Activated CD8-positive, alpha-beta memory T cell treated with anti-CD3 and anti-CD28 coated beads, Interleukin-2, amount 50 U/mL, for 24 hours (primary cell): Measurements from ENCODE around the gene CNGA4.

Source experiments
- DNase-seq: peaks from one replicate; pipeline ENCODE4 v3.0.0-alpha.2; 2020; ENCODE audit errors: extremely low read depth

CNGA4 gene, protein sequence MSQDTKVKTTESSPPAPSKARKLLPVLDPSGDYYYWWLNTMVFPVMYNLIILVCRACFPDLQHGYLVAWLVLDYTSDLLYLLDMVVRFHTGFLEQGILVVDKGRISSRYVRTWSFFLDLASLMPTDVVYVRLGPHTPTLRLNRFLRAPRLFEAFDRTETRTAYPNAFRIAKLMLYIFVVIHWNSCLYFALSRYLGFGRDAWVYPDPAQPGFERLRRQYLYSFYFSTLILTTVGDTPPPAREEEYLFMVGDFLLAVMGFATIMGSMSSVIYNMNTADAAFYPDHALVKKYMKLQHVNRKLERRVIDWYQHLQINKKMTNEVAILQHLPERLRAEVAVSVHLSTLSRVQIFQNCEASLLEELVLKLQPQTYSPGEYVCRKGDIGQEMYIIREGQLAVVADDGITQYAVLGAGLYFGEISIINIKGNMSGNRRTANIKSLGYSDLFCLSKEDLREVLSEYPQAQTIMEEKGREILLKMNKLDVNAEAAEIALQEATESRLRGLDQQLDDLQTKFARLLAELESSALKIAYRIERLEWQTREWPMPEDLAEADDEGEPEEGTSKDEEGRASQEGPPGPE

DNA sequence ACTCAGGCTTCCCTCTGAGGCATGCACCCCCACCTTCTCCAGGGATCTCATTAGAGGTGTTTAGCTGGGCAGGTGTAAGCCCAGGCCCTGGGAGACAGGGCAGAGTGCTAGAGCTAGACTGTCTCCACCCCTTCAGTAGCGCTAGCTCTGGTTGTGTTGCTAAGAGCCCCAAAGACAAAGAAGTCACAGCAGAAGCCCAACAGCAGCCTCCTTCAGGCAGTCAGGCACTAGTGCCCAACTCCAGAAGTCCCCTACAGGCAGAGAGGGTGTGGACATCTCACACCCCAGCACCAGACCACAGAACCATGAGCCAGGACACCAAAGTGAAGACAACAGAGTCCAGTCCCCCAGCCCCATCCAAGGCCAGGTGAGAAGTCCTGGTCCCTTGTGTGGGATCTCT lies at the start of gene CNGA4:
CNGA4 (plus strand) TSS at position 188 of the 400 bp plus-strand sequence; CDS start at position 306, 118 bp downstream.
- no peak for DNase-seq

DNA sequence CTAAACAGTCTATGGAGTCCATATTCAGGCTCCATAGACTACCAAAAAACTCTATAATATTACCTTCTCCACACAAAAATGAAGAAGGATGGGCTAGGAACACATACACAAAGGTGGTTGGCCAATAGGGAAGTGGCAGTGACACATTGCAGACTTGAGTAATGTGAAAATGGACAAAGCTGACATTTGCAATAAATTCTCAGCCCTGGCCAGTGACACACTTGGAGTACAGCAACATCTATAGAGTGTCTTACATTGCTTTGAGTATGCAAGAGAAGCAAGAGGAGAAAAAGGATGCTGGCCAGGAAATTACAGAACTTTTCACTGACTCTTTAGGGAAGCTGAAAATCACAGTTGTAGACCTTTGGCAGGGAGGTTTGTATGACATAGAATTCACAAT lies 47.1 kb upstream of the CNGA4 start:
- DNase-seq = no peak

DNA sequence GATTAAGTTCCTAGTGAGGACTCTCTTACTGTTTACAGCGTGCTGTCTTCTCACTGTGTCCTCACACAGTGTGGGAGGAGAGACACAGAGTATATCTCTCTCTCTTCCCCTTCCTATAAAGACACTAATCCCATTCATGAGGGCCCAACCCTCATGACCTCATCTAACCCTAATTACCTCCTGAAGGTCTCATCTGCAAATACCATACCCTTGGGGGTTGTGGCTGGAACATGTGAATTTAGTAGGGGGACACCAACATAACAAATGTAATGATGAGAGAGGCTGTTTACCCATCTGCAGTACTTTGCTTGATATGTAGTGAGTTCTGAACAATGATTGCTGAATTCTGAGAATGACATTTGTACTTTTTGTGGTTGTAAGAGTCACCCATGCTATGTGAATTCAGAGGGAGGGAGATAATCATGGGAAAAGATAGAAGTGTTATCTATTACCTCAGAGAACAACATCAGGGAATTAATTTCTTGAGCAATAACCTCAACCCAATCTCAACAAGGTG lies 44.8 kb upstream of the CNGA4 start:
- no peak for DNase-seq

DNA sequence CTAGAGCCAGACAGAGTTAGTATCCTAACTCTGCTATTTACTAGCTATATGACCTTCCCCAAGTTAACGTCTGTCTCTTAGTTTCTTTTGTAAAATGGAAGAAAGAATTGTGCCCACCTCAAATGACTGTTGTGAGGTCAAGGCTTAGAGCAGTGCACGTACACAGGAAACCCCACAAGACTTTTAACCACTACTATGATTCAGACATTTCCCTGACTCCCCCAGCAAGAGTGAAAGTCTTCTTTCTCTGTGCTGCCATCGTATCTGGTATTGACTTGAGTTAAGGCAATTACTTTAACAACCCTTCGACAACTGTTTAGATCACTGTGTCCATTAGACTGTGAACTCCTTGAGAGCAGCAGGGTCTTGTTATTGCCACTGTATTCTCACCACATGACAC lies 42.5 kb upstream of the CNGA4 start:
- DNase-seq = no peak

DNA sequence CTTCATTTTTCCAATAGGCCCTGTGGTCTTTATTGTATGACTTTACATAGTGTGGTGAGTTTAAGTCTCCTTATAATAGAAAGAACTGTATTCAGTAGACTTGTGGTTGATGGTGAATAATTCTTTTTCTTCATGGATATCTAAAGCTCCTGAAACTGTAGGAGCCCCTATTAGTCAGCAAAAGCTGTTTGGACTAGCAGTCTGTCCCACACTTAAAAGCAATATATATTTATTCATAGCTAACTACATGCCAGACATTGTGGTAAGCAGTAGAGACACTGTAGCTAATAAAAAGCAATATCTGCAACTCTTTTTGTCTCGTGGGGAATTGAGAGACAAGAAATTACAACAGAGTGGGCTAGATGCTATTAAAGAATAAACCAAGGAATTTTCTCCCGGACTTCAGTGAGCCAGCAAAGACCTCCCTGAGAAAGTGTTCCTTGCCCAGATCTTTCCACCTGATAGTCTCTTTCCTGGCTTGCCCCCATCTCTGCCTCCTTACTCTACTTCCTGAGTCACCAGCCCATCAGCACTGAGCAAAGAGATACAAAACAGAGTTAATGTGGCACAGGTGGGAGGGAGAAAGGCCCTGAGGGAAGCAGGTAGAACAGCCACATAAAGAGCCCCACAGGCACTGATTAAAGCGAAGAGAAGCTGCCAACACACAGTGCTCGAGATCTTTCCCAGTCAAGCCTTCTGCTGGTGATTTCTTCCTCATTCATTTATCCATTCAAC lies 41.3 kb upstream of the CNGA4 start:
- no peak for DNase-seq

DNA sequence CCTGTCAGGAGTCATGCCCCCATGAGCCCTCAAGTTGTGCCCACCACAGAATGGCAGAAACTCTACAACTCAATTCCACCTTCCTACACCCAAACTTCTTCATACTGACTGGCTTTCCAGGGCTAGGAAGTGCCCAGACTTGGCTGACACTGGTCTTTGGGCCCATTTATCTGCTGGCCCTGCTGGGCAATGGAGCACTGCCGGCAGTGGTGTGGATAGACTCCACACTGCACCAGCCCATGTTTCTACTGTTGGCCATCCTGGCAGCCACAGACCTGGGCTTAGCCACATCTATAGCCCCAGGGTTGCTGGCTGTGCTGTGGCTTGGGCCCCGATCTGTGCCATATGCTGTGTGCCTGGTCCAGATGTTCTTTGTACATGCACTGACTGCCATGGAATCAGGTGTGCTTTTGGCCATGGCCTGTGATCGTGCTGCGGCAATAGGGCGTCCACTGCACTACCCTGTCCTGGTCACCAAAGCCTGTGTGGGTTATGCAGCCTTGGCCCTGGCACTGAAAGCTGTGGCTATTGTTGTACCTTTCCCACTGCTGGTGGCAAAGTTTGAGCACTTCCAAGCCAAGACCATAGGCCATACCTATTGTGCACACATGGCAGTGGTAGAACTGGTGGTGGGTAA lies 39.6 kb upstream of the CNGA4 start, which contains the start of gene OR52W1:
OR52W1 (plus strand) TSS at position 51 of the 637 bp plus-strand sequence; CDS start at position 51, 0 bp downstream.
- no peak for DNase-seq

DNA sequence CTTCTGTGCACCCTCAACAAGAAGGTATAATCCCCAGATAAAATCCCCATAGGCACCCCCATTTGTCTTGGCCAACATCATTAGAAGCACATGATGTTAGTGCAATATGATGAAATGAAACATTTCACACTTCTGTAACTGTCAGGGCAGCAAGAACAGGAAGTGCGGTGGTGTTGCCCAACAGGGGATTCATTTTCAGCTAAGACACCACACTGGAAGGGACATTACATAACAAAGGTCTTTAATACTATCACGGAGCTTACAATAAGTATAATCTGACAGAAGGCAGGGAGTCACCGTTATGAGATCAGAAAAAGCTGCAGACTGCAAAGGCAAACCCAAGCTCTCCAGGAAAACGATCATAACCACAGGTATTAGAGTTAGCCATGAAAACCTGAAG lies 37.9 kb upstream of the CNGA4 start:
- no peak for DNase-seq

DNA sequence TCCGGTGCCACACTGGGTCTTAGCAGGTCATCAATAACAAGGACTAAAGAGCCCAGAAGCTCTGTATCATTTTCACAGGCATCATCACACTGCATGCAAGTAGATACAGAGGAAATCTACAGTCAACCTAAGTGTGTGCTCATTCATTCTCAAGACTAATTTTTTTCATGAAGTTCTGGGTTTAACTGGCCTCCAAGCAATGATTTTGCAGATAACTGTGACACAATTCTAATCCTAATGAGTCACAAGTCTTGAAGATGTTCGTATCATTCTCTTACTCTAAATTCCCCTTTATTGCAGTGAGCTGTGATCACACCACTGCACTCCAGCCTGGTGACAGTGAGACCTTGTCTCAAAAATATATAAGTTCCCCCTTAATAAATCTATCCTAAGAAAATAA lies 37.4 kb upstream of the CNGA4 start:
- no peak for DNase-seq

DNA sequence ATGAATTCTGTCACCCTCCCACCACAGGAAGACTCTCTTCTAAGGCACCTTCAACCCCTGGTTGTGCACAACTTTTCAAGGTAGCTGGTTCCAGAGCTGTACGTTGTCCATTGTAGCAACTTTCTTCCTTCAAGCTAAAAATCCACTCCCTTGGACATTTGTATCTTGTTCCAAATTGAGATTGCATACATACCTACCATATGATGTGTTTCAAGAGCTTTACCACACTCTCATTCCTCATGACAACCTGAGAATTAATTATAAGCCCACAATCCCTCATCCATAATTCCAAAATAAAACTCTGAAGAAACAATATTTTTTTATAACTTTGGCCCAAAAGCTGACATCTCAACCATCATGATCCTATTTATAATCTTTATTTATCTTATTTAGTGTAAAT lies 36.8 kb upstream of the CNGA4 start:
- DNase-seq = no peak

DNA sequence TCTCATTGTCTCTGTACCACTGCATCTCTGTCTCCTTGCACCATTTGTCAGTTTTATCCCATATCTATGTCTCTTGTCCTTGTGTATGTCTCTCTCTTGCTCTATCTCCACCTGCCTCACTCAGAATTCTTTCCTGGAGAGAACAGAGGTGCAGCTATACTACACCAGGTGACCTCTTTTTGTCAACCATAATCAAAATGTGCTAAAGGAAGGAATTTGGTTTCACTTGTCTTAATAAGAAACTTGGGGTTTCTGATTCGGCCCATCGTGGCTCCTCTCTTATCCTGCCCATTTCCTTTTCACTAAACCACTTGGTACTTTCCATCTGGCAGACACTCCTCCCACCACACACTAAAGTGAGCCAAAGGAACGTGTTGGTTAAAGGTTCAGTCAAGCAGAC lies 35.6 kb upstream of the CNGA4 start:
- no peak for DNase-seq

DNA sequence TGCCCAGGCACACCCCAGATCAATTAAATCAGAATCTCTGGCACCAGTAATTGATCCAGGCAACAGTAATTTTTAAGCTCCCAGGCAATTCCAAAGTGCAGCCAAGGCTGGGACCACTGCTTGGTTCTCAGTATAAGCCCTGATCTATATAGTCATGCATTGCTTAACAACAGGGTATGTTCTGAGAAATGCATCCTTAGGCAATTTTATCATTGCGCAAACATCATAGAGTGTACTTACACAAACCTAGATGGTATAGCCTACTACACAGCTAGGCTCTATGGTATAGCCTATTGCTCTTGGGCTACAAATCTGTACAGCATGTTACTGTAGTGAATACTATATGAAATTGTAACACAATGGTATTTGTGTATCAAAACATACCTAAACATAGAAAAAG lies 34.2 kb upstream of the CNGA4 start:
- DNase-seq = no peak

DNA sequence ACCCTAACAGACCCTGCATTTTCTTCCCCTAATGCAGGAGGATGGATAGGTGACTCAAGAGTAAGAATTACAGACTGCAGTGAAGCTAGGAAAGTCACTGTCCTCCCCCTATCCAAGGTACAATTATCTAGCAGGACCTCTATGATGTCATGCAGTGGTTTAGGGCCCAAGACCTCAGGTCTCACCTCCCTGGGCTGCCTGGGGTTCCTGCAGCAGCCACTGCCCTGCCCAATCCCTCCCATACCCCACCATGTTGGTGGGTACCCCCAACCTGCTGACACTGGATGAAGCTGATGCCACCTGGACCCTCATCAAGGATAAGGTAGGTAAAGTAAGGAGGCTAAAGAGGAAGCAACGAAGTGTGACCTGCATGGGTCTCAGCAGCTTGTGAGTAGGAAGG lies 33.5 kb upstream of the CNGA4 start, which contains the start of gene C11orf42:
C11orf42 (plus strand) TSS at position 192 of the 400 bp plus-strand sequence; CDS start at position 251, 59 bp downstream.
- DNase-seq = no peak

DNA sequence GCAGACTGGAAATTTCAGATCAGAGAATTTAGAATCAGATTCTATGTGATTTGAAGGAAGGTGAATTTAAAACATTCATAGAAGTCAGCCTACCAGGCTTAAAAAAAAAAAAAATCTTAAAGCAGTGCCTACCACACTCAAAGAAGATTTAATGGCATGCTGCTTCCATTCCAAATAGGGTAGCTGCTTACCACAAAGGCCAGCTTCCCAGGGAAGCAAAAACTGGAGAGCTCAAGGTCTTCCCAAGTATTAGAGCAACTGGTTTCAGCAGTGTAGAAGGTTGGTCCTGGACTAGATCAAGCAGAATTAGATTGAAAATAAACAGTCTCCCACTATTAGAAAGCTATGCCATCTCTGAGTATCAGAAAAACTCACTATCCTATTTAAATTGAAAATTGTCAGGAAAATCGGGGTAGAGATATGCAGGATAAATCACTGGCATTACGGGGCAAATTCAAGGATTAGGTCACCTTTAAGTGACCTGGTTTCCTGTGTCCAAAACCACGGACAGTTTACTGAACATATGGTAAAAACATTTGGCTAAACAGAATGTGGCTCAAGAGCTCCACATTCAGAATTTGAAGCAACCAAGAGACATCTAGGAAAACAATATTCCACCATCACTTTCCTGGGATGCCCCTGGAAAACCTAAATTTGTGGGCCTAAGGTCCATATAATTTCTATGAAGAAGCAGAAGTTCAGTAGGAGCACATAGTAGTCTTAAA lies 32.3 kb upstream of the CNGA4 start:
- no peak for DNase-seq

DNA sequence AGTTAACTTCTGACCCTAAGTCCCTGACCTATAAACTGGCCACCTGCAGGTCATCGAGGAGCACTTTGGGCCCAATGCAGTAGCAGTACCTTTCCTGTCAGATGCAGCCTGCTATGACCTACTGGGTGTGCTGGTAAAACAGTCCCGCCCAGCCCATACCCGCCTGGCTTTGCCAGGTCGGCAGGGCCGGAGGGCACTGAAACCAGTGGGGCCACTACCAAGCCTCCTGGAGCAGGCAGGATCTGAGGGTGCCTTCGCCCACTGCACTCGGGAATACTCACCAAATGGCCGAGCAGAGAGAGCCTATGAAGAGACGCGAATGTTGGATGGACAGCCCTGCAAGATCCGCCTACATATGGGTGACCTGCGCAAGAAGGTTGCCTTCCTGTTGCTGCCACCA lies 29.1 kb upstream of the CNGA4 start:
- no peak for DNase-seq

DNA sequence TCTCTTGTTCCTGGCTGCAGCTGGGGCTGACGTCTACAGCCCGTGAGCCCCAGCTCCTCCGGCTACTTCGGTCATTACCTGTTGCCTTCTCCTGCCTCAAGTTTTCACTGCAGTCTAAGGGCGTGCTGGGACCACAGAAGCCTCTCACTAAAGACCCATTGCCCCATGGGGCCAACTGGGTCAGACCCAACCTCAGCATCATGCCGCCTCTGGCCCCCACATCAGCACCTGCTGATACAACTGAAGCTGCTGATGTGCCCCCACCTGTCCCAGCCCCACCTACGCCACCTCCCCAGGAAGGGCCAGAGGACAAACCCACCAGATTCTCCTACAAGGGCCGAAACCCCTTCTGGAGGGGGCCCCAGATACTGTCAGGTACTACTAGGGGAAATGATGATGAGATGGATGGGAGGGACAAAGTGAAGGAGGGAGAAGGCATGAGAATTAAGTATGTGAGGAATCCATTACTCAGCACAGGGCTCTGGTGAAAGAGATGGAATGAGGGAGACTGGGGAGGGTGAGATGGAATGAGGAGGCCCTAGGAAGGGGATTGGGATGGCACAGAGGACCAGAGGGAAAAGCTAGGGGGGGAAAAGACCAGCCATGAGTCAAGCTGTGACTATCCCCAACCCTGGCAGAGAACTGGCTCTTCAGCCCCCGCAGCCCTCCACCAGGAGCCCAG lies 28.5 kb upstream of the CNGA4 start:
- no peak for DNase-seq

DNA sequence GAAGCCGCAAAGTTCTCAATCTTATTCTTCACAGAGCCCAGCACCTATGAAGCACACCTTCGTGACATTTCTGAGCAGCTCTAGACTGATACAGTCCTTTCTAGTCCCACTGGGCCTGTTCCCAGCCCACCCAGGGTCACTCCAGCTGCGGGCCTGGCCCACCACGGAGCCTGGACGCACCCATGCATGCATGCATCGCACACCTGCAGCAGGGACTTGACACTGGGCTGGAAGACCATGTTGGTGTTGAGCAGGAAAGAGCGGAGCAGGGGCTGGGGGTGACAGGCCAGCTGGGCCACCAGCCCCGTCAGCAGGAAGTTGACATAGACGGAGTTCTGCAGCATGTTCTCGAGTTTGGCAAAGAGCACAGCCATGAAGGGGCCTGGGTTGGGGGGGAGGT lies 24.4 kb upstream of the CNGA4 start:
- no peak for DNase-seq

DNA sequence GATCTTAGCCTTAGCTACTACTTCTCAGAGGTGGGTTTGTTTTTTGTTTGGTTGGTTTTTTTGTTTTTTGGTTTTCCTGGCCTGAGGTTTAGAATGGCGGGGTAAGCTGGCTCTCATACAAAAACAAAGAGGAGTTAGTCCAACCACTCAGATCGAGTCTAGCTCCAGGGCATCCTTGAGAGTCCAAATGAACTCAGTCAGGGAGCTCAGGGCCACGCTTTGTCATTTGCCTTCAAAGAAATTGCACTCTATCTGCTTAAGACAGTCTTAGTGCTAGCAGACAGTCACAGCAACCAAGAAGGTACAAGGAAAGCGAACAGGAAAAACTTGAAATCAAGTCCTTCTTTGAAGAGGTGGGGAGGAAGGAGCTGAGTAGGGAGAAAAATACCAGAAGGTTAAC lies 22.4 kb upstream of the CNGA4 start:
- no peak for DNase-seq

DNA sequence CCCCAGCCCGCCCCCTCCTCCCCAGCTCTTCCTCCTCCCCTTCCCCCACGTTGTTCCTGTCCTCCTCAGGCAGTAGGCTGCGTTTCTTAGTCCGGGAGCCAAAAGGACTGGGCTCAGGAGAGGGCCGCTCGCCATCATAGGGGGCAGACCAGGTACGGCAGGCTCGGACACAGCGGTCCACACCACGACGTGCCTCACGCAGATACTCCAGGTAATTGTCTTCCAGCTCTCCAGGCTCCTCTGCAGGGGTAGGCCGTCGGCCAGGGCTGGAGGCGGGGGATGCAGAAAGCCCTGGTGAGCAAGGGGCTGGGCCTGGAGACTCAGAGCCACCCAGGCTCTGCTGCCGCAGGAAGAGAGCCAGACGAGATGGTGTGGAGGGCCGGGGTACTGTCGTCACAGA lies 21.2 kb upstream of the CNGA4 start:
- no peak for DNase-seq

DNA sequence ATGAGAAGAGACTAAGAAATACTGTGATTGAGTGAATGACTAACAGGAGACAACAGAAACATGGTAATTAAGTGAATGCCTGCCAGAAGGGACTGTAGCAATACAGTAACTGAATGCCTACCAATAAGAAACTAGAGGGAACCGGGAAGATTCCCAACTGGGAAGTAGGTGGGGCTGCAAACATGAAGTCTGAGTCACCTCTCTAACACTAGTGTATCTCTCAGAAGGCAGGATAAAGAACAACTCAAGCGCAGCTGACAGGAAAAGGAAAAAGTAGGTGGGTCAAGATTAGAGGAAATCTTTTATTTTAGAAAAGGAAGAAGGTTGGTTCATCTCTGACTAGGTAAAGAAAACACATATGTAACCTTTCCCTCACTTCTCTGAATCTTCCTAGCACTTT lies 19.5 kb upstream of the CNGA4 start:
- no peak for DNase-seq

DNA sequence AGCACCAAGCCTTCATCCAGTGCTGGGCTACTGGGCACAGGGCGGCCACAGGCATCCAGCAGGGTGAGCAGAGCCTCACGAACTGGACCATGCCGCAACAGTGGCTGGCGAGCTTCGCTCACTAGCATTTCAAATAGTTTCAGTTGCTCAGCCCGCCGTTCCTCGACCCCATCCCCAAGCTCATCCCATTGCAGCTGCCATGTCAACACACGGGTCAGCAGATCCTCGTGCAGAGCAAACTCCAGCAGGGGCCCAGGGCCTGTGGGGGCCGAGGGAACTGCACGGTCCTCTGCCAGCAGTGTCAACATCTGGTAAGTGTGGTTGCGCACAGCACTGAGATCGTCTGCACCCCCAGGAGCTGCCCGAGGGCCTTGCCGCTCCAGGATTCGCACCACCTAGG lies 15.0 kb upstream of the CNGA4 start:
- no peak for DNase-seq

DNA sequence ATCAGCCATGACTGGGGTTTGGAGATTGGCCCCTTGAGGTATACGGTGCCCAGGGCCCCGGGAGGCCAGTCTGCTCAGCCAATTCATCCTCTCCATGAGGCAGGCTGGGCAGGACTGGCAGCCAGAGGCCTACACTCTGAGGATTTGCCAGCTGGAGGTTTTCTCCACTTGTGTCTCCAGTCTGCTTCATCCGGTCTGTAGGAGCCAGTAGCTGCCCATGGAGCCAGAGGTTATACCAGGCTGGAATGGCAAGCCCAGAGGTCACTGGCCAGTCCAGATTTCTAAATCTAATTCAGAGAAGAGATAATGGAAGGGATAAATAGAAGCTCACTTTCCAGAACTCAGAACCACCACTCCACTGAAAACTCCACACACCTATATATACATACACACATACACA lies 14.5 kb upstream of the CNGA4 start:
- DNase-seq = no peak
